DMS 273 (cell line): ENCODE results near the gene METTL16.
"Not testable (repeated sequence)": the region's sequence is repeated elsewhere in the genome, so short reads cannot be mapped to it uniquely, and the experiment has no call there.

Source experiments
- DNase-seq: peaks from one replicate; lab custom pipeline; 2025; ENCODE audit not compliant: unreplicated experiment; lab: John Stamatoyannopoulos, UW

Gene METTL16

GRCh38 chr17:2511462-2512369, at the start of gene METTL16:
Gene METTL16, minus strand, starts transcription at chr17:2511888. Its CDS starts 9,557 bp downstream, at chr17:2502331.
- DNase-seq, result peak; percentile 99

GRCh38 chr17:2560658-2561057, 49.0 kb upstream of the METTL16 start:
- no peak for DNase-seq

- DNase-seq, result no peak
Observed at GRCh38 chr17:2551928-2552327, 40.2 kb upstream of the METTL16 start.

GRCh38 chr17:2551493-2551892, 39.8 kb upstream of the METTL16 start:
- DNase-seq, result no peak

- no peak for DNase-seq
Observed at GRCh38 chr17:2549392-2550211, 37.9 kb upstream of the METTL16 start.

- not testable (repeated sequence) for DNase-seq
Observed at GRCh38 chr17:2548026-2548425, 36.3 kb upstream of the METTL16 start.

- DNase-seq, result peak; percentile 6
Observed at GRCh38 chr17:2547176-2547575, 35.5 kb upstream of the METTL16 start.

GRCh38 chr17:2545393-2545792, 33.7 kb upstream of the METTL16 start:
- no peak for DNase-seq

GRCh38 chr17:2542456-2542855, 30.8 kb upstream of the METTL16 start:
- peak; percentile 9 for DNase-seq

- DNase-seq, result no peak
Observed at GRCh38 chr17:2542056-2542455, 30.4 kb upstream of the METTL16 start.

- not testable (repeated sequence) for DNase-seq
Observed at GRCh38 chr17:2537579-2537978, 25.9 kb upstream of the METTL16 start.

GRCh38 chr17:2532146-2532720, 20.5 kb upstream of the METTL16 start:
- DNase-seq, result no peak

GRCh38 chr17:2531243-2531954, 19.7 kb upstream of the METTL16 start:
- DNase-seq, result not testable (repeated sequence)

GRCh38 chr17:2521775-2522410, 10.2 kb upstream of the METTL16 start:
- DNase-seq, result not testable (repeated sequence)

GRCh38 chr17:2521257-2521656, 9.6 kb upstream of the METTL16 start:
- DNase-seq, result no peak

GRCh38 chr17:2517539-2517938, 5.9 kb upstream of the METTL16 start:
- DNase-seq, result no peak

- no peak for DNase-seq
Observed at GRCh38 chr17:2511138-2511461, 588 bp downstream of the METTL16 start.

- no peak for DNase-seq
Observed at GRCh38 chr17:2510559-2510958, 1.1 kb downstream of the METTL16 start.

GRCh38 chr17:2508035-2508434, 3.7 kb downstream of the METTL16 start:
- no peak for DNase-seq

GRCh38 chr17:2507015-2507414, 4.7 kb downstream of the METTL16 start:
- not testable (repeated sequence) for DNase-seq

- no peak for DNase-seq
Observed at GRCh38 chr17:2503627-2504026, 8.1 kb downstream of the METTL16 start.
